SK-N-MC (cell line): ENCODE data around the gene DACT3.
A peak's percentile ranks its signal among the peaks of the same experiment; 100 is the strongest.

Experiments
- DNase-seq: peaks from one replicate; pipeline ENCODE4 v3.0.0-alpha.2; 2011; ENCODE audit warnings: low read depth, low spot score
- H3K27ac ChIP-seq: fragments of 200-600 bp; sonication (generic); 2 replicates; pipeline ENCODE4 v1.5.1; 2016; ENCODE audit warnings: mixed run types
- H3K36me3 ChIP-seq: fragments of 200-600 bp; sonication (generic); 2 replicates; pipeline ENCODE4 v1.6.1; 2017; ENCODE audit warnings: antibody characterized with exemption, low read length, mixed read lengths; ENCODE audit not compliant: insufficient read depth
- H3K4me3 ChIP-seq: fragments of 200-600 bp; sonication (generic); 2 replicates; pipeline ENCODE4 v1.5.1; 2016
- H3K9ac ChIP-seq: fragments of 200-600 bp; sonication (generic); 2 replicates; pipeline ENCODE4 v1.8.0; 2017; ENCODE audit warnings: mixed run types, mixed read lengths; ENCODE audit not compliant: insufficient read length
- H3K9me3 ChIP-seq: fragments of 200-600 bp; sonication (generic); 2 replicates; pipeline ENCODE4 v1.6.1; 2017; ENCODE audit warnings: low read depth, mild to moderate bottlenecking, antibody characterized with exemption, low read length, moderate library complexity, mixed read lengths
- EZH2 ChIP-seq: fragments of 200-600 bp; sonication (generic); IDR thresholded peaks from one replicate; pipeline ENCODE4 v1.6.1; 2017; ENCODE audit warnings: antibody characterized with exemption
- FOXP2 ChIP-seq: optimal IDR thresholded peaks from 2 replicates; pipeline ENCODE3; 2011; ENCODE audit warnings: mild to moderate bottlenecking, moderate library complexity; ENCODE audit not compliant: insufficient read depth; ENCODE audit errors: extremely low read length, control extremely low read depth
- POLR2AphosphoS5 ChIP-seq: IDR thresholded peaks from 2 replicates; pipeline ENCODE4 v1.6.1; 2012; ENCODE audit warnings: mild to moderate bottlenecking, low read depth, low read length, borderline replicate concordance

The DACT3 gene, protein sequence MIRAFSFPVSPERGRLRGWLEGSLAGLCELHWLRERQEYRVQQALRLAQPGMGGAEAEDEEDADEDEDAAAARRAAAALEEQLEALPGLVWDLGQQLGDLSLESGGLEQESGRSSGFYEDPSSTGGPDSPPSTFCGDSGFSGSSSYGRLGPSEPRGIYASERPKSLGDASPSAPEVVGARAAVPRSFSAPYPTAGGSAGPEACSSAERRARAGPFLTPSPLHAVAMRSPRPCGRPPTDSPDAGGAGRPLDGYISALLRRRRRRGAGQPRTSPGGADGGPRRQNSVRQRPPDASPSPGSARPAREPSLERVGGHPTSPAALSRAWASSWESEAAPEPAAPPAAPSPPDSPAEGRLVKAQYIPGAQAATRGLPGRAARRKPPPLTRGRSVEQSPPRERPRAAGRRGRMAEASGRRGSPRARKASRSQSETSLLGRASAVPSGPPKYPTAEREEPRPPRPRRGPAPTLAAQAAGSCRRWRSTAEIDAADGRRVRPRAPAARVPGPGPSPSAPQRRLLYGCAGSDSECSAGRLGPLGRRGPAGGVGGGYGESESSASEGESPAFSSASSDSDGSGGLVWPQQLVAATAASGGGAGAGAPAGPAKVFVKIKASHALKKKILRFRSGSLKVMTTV

GRCh38 chr19:46661020-46661731, at the start of gene DACT3:
Gene DACT3 (minus strand): TSS chr19:46661182. CDS start chr19:46661064, 118 bp downstream.
- peak; percentile 91 for DNase-seq
- TF ChIP-seq FOXP2 (peak; percentile 93), POLR2AphosphoS5 (no peak)

GRCh38 chr19:46710687-46711086, 49.7 kb upstream of the DACT3 start:
- no peak overlapping the region for H3K9ac ChIP-seq
- peaks cover 3% of the 10 kb centered on the region; the same call in 1 of the 2 replicates for H3K36me3 ChIP-seq
- H3K9me3 ChIP-seq = no peaks in the 10 kb centered on the region
- no peak for DNase-seq
- no peak overlapping the region for H3K4me3 ChIP-seq
- TF ChIP-seq EZH2 = no peak
- TF ChIP-seq POLR2AphosphoS5 = no peak
- no peak for TF ChIP-seq FOXP2
- H3K27ac ChIP-seq = no peak overlapping the region

More at GRCh38 chr19:46661020-46661731, at the start of gene DACT3:
- Histone ChIP-seq H3K9me3 (no peaks in the 10 kb centered on the region), H3K27ac (peak within 1 kb of the TSS; percentile 60), H3K4me3 (peak within 1 kb of the TSS; percentile 84), H3K36me3 (no peaks in the 10 kb centered on the region), H3K9ac (no peak within 1 kb of the TSS)

DNA sequence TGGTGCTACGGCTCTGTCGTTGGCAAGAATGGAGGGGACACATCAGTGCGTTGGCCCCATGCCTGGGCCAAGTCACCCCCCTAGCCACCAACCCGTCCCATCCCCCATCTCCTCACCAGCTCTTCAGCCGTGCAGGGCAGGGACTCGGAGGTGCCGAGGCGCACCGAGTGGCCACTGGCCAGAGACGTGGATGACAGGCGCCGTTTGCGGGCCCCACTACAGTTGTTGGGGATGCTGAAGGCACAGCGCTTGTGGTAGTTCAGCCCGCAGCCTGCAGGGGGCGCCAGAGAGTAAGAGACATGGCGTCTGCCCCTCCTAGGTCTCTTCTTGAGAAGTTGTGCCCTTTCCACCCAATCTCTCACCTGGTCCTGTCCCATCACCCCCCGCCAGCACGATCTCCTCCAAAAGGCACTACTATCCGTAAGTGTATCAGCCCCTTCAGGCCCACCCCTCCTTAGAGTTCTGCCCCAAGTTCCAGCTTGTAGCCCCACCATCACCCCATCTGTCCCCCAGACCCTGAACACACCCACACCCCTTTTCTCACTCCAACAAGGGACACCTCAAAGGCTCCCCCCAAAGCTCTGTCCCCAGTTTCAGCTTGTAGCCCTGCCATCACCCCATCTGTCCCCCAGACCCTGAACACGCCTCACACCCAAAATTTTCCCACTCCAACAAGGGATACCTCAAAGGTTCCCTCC, 43.5 kb upstream of the DACT3 start:
- H3K27ac ChIP-seq = no peak overlapping the region
- no peak overlapping the region for H3K9ac ChIP-seq
- no peaks in the 10 kb centered on the region for H3K9me3 ChIP-seq
- no peak overlapping the region for H3K4me3 ChIP-seq
- H3K36me3 ChIP-seq = peaks cover 4% of the 10 kb centered on the region; the same call in 1 of the 2 replicates
- TF ChIP-seq POLR2AphosphoS5 = no peak
- no peak for DNase-seq

- peaks cover 4% of the 10 kb centered on the region; the same call in 1 of the 2 replicates for H3K36me3 ChIP-seq
- TF ChIP-seq FOXP2 = no peak
- no peak overlapping the region for H3K27ac ChIP-seq
- no peaks in the 10 kb centered on the region for H3K9me3 ChIP-seq
- H3K9ac ChIP-seq = no peak overlapping the region
- no peak for DNase-seq
- H3K4me3 ChIP-seq = no peak overlapping the region
Observed at GRCh38 chr19:46700704-46701103, 39.7 kb upstream of the DACT3 start.

- DNase-seq = no peak
- peaks cover 3% of the 10 kb centered on the region; the same call in 1 of the 2 replicates for H3K36me3 ChIP-seq
- H3K27ac ChIP-seq = no peak overlapping the region
- no peak overlapping the region for H3K4me3 ChIP-seq
- no peaks in the 10 kb centered on the region for H3K9me3 ChIP-seq
- no peak overlapping the region for H3K9ac ChIP-seq
- TF ChIP-seq FOXP2 (no peak), EZH2 (no peak), POLR2AphosphoS5 (no peak)
Observed at GRCh38 chr19:46698395-46699321, 37.7 kb upstream of the DACT3 start.

DNA sequence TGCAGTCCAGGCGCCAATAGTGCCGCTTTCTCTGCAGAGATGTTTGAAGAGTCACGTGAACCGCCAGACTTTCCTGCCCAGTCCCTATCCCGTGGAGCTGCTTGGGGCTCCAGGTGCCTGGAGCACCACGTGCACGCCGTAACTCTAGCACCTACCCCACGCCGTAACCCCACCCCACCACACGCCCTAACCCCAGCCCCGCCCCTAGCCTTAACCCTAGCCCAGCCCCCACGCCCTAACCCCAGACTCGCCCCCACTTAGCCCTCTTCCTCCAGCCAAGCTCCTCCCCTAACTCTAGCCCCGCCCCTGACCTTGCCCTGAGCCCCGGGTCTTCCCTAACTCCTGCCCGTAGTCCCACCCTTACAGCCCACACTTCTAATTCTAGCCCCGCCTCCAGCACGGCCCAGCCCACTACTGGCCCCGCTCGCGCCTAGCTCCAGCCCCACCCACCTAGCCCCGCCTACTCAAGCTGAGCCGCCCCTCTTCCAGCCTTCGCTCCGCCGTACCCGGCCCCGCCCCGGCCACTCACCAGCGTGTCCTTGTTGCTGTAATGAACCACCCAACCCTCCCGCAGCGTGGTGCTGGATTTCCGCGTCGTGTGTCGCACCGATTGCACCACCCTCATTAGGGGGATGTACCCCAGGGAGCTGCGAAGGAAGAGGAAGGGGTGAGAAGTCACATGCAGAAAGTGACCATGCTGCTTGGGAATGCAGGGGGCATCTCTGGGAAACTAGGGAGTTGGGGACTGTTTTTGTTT, 36.4 kb upstream of the DACT3 start:
- H3K36me3 ChIP-seq = peaks cover 16% of the 10 kb centered on the region
- no peak overlapping the region; the same call in 1 of the 2 replicates for H3K27ac ChIP-seq
- no peak for TF ChIP-seq FOXP2
- TF ChIP-seq EZH2 = no peak
- TF ChIP-seq POLR2AphosphoS5 = no peak
- DNase-seq = peak; percentile 75
- H3K9me3 ChIP-seq = no peaks in the 10 kb centered on the region
- H3K4me3 ChIP-seq = peak overlapping the region; percentile 64
- no peak overlapping the region for H3K9ac ChIP-seq

GRCh38 chr19:46696866-46697203, 35.9 kb upstream of the DACT3 start:
- Histone ChIP-seq H3K36me3 (peaks cover 21% of the 10 kb centered on the region), H3K9me3 (no peaks in the 10 kb centered on the region), H3K9ac (no peak overlapping the region), H3K27ac (no peak overlapping the region), H3K4me3 (peak overlapping the region; percentile 64)
- DNase-seq = no peak
- no peak for TF ChIP-seq EZH2
